Prostate gland (tissue), 2 donors: ENCODE data around the gene NMUR2. TPM values are rescaled to one million over a fixed set of nuclear protein-coding genes. Genes with fewer than 3 reads are reported as not detected.

Experiments used
- DNase-seq: peaks from one replicate; pipeline ENCODE4 v3.0.0-alpha.2; 2019; ENCODE audit warnings: low spot score
- H3K27ac ChIP-seq, 2 donors: fragments of 200-600 bp; sonication (generic); 2 replicates each; pipeline ENCODE4 v1.5.1; 2017 to 2019
- H3K27me3 ChIP-seq: fragments of 200-600 bp; sonication (generic); replicated peaks from 2 replicates; pipeline ENCODE4 v1.5.1; 2019; ENCODE audit not compliant: insufficient read depth
- H3K36me3 ChIP-seq, 2 donors: fragments of 200-600 bp; sonication (generic); 1 replicate in 1 of 2; 2 replicates in 1 of 2; pipeline versions ENCODE4 v1.5.1 to v1.8.1; 2017 to 2019
- H3K4me1 ChIP-seq: fragments of 200-600 bp; sonication (generic); replicated peaks from 2 replicates; pipeline ENCODE4 v1.5.1; 2019
- H3K4me3 ChIP-seq, 2 donors: fragments of 200-600 bp; sonication (generic); 2 replicates each; pipeline ENCODE4 v1.5.1; 2017 to 2019
- H3K9me3 ChIP-seq: fragments of 200-600 bp; sonication (generic); 2 replicates; pipeline ENCODE4 v1.5.1; 2017
- CTCF ChIP-seq, 4 experiments: fragments of 200-600 bp in 2 of 4; fragments of 450-650 bp in 2 of 4; sonication (generic) in 2 of 4; IDR thresholded peaks; 1 replicate in 3 of 4; 2 replicates in 1 of 4; pipeline ENCODE4 v1.5.1; 2016 to 2019; ENCODE audit warnings: antibody characterized with exemption in 4 of 4, mild to moderate bottlenecking in 2 of 4, moderate library complexity in 2 of 4
- POLR2A ChIP-seq: fragments of 450-650 bp; IDR thresholded peaks from one replicate; pipeline ENCODE4 v1.6.1; 2016; ENCODE audit warnings: antibody characterized with exemption, mild to moderate bottlenecking
- POLR2AphosphoS5 ChIP-seq: sonication (generic); formaldehyde crosslinking; IDR thresholded peaks from one replicate; pipeline ENCODE4 v1.6.1; 2017; ENCODE audit warnings: antibody characterized with exemption
- WGBS: methylation state at CpG from one replicate; pipeline ENCODE4 v1.1.5; 2018; 5-methylcytosine and 5-hydroxymethylcytosine counted together
- intact Hi-C: fragments of 100-400 bp; cut with DNase I; formaldehyde crosslinking; loops from one replicate; pipeline ENCODE4 v1.14.2; 2022
- total RNA-seq, 2 donors: library from RNA; depleted of rRNA; stranded (reverse); fragments of >200 nt; gene quantifications; one replicate each; pipeline ENCODE4 v1.1.0, GENCODE V29; 2016

NMUR2 gene
- total RNA-seq, 2 donors from 2014 or later: 7.0 TPM; not detected in 1

- H3K36me3 ChIP-seq: no peaks in the 10 kb centered on the region
- whole genome bisulfite sequencing: 22% methylated on average over 1 of the region's 1 CpG
- no peaks in the 10 kb centered on the region for H3K4me1 ChIP-seq
- intact Hi-C loops: no loop called here
- no peaks in the 10 kb centered on the region for H3K9me3 ChIP-seq
- TF ChIP-seq POLR2A: no peak
- TF ChIP-seq POLR2AphosphoS5: no peak
- TF ChIP-seq CTCF (IDR thresholded peaks at IDR 0.05): no peak
- H3K4me3 ChIP-seq: no peak overlapping the region
- no peak for DNase-seq
- H3K27ac ChIP-seq: no peak overlapping the region
- H3K27me3 ChIP-seq: no peaks in the 10 kb centered on the region
Measured at GRCh38 chr5:152366716-152367115, 38.4 kb downstream of the NMUR2 start.

GRCh38 chr5:152364899-152365298 lies 40.2 kb downstream of the NMUR2 start:
- Histone ChIP-seq H3K36me3 (no peaks in the 10 kb centered on the region), H3K4me1 (no peaks in the 10 kb centered on the region), H3K27me3 (no peaks in the 10 kb centered on the region), H3K27ac (no peak overlapping the region), H3K4me3 (no peak overlapping the region), H3K9me3 (no peaks in the 10 kb centered on the region)
- no peak for TF ChIP-seq CTCF (IDR thresholded peaks at IDR 0.05)
- TF ChIP-seq POLR2AphosphoS5: no peak
- TF ChIP-seq POLR2A: no peak
- intact Hi-C loops: no loop called here
- DNase-seq: no peak

GRCh38 chr5:152364172-152364571 lies 40.9 kb downstream of the NMUR2 start:
- whole genome bisulfite sequencing: 88% methylated on average over 4 of the region's 4 CpGs
- Histone ChIP-seq H3K9me3 (no peaks in the 10 kb centered on the region), H3K4me1 (no peaks in the 10 kb centered on the region), H3K4me3 (no peak overlapping the region), H3K27ac (no peak overlapping the region), H3K27me3 (no peaks in the 10 kb centered on the region), H3K36me3 (no peaks in the 10 kb centered on the region)
- TF ChIP-seq POLR2A: no peak
- no peak for DNase-seq
- intact Hi-C loops: no loop called here

- WGBS: 68% methylated on average over 9 of the region's 9 CpGs
Measured at GRCh38 chr5:152358861-152359568, 46.1 kb downstream of the NMUR2 start.

GRCh38 chr5:152356506-152356905 lies 48.6 kb downstream of the NMUR2 start:
- Histone ChIP-seq H3K9me3 (no peaks in the 10 kb centered on the region), H3K4me3 (no peak overlapping the region), H3K4me1 (no peaks in the 10 kb centered on the region), H3K27ac (no peak overlapping the region), H3K36me3 (no peaks in the 10 kb centered on the region), H3K27me3 (no peaks in the 10 kb centered on the region)
- intact Hi-C loops: no loop called here
- TF ChIP-seq CTCF (IDR thresholded peaks at IDR 0.05): no peak
- no peak for TF ChIP-seq POLR2AphosphoS5
- no peak for TF ChIP-seq POLR2A
- WGBS: 81% methylated on average over 2 of the region's 2 CpGs
- no peak for DNase-seq

More at GRCh38 chr5:152358861-152359568, 46.1 kb downstream of the NMUR2 start:
- H3K36me3 ChIP-seq: no peaks in the 10 kb centered on the region
- H3K4me1 ChIP-seq: no peaks in the 10 kb centered on the region
- H3K27me3 ChIP-seq: no peaks in the 10 kb centered on the region
- TF ChIP-seq CTCF (IDR thresholded peaks at IDR 0.05) (no peak), POLR2A (no peak), POLR2AphosphoS5 (no peak)
- H3K9me3 ChIP-seq: no peaks in the 10 kb centered on the region
- DNase-seq: no peak
- no peak overlapping the region for H3K27ac ChIP-seq
- intact Hi-C loops: no loop called here
- no peak overlapping the region for H3K4me3 ChIP-seq
